ENCODE results near the gene STK24. TPM values are rescaled to one million over a fixed set of nuclear protein-coding genes. Genes with fewer than 3 reads are reported as not detected.

STK24 gene
- total RNA-seq, 1 donor from 2014 or later: 88.4 TPM

DNA sequence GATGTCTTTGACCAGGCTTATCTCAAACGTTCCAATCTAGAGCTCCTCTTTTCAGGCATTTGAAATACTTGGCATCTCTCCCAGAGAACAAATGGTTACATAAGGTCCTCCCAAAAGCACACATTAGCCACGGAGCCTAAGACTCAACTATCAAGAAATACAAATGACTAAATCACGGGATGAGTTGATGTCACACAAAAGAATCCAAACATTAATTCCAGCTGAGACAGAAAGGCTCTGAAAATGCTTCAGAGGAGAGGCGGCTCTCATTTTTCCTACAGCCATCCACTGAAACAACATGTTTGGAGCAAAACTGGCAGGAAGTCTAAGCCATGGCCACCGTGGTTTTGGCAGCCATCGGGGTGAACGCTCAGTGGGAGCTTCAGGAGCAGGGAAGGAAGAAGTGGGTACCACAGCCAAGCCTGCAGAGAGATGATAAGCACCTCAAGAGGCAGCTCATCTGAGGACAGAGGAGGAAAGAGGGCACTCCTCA is 122.5 kb downstream of the STK24 start:
- Mint-ChIP-seq H3K36me3 (peaks cover 42% of the 10 kb centered on the region), H3K27me3 (ENCODE audit: low read depth) (no peaks in the 10 kb centered on the region), H3K4me1 (peaks cover 23% of the 10 kb centered on the region), H3K9me3 (no peaks in the 10 kb centered on the region), H3K27ac (peak overlapping the region; percentile 86), H3K4me3 (no peak overlapping the region)
- no peak for DNase-seq (ENCODE audit: low spot score in 2 of 2, unreplicated experiment in 2 of 2)
- TF ChIP-seq, protein P1, sequence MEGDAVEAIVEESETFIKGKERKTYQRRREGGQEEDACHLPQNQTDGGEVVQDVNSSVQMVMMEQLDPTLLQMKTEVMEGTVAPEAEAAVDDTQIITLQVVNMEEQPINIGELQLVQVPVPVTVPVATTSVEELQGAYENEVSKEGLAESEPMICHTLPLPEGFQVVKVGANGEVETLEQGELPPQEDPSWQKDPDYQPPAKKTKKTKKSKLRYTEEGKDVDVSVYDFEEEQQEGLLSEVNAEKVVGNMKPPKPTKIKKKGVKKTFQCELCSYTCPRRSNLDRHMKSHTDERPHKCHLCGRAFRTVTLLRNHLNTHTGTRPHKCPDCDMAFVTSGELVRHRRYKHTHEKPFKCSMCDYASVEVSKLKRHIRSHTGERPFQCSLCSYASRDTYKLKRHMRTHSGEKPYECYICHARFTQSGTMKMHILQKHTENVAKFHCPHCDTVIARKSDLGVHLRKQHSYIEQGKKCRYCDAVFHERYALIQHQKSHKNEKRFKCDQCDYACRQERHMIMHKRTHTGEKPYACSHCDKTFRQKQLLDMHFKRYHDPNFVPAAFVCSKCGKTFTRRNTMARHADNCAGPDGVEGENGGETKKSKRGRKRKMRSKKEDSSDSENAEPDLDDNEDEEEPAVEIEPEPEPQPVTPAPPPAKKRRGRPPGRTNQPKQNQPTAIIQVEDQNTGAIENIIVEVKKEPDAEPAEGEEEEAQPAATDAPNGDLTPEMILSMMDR (IDR thresholded peaks at IDR 0.05; ENCODE audit: unreplicated experiment): no peak

DNA sequence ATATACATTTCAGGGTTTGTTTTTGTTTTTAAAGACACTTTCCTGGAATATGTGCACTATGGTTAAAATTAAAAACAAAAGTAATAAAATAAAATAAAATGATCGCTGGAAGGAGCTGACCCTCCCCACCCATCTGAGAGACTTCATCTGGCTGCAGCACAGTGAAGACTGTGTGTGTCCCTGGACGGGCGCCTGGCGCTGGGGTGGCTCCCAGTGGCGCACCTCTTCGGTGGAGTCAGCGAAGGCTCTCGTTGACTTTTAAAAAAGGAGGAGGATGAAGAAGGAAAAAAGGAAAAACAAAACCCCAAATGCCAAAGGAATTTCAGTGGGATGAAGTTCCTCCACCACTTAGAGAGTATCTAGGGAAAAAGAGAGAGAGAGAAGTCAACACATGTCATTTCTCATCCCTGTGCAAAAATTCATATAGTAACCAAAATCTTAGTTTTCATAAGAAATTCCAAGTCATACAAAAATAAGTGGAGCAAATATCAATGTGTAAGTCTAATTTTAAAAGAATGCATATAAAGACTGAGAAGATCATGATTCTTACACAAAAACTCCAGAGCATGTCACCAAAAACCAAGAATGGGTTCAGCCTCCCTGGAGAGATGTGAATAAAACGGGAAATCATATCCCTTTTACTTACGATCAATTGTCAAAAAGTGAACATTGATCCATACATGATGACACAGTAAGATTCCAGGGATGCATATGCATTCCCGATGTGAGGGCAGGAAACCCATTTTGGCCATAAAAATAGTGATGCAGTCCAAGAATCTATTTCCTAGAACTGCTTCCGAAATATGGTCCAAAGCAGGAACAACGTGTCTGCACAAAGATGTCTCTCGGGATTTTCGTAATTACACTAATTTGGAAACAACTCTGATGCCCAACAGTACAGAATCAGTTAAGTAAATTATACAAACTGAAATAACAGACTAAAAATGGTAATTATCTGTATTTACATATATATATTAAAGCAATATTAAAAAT is 123.8 kb downstream of the STK24 start:
- TF ChIP-seq, protein P1 (IDR thresholded peaks at IDR 0.05; ENCODE audit: unreplicated experiment): no peak
- H3K4me3 Mint-ChIP-seq: no peak overlapping the region
- peaks cover 23% of the 10 kb centered on the region for H3K4me1 Mint-ChIP-seq
- DNase-seq (ENCODE audit: low spot score in 2 of 2, unreplicated experiment in 2 of 2): no peak
- no peaks in the 10 kb centered on the region for H3K9me3 Mint-ChIP-seq
- H3K27ac Mint-ChIP-seq: peak overlapping the region; percentile 59
- H3K36me3 Mint-ChIP-seq: peaks cover 48% of the 10 kb centered on the region
- no peaks in the 10 kb centered on the region for H3K27me3 Mint-ChIP-seq (ENCODE audit: low read depth)

DNA sequence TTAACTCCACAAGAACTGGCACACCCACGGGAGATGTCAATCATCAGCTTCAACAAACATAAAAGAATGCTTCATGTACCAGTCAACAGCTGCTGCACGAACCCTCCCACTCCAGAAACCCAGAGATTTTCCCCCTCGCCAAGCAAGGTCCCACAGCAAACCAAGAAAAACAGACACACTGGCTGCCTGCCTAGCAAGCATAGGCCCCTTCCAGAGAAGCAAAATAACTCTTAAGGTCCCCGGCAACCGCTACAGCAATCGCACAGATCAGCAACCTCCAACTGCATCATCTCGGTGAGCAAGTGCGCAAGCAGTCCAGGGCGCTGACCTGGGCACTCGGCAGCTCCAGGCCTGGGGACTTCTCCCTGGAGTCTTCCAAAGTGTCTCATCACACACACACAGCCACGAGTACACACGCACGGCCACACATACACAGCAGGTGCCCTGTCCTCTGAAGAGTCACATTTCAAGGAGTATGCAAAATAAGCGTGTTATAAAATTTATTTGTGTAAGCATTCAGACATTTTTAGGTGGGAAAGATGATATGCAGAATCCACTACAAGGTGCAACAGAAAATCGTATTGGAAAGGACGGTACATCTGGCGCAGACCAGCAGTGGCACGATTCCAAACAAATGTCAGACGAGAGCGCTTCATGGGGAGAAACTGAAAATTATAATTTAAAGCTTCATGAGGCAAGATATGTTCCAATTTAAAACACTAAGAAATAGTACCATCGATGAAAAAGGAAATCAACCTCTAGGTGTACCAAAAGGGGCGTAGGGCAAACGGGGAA is 125.0 kb downstream of the STK24 start:
- Mint-ChIP-seq H3K4me1 (peaks cover 23% of the 10 kb centered on the region), H3K27ac (peak overlapping the region; percentile 57)
- DNase-seq (ENCODE audit: low spot score in 2 of 2, unreplicated experiment in 2 of 2): no peak

DNA sequence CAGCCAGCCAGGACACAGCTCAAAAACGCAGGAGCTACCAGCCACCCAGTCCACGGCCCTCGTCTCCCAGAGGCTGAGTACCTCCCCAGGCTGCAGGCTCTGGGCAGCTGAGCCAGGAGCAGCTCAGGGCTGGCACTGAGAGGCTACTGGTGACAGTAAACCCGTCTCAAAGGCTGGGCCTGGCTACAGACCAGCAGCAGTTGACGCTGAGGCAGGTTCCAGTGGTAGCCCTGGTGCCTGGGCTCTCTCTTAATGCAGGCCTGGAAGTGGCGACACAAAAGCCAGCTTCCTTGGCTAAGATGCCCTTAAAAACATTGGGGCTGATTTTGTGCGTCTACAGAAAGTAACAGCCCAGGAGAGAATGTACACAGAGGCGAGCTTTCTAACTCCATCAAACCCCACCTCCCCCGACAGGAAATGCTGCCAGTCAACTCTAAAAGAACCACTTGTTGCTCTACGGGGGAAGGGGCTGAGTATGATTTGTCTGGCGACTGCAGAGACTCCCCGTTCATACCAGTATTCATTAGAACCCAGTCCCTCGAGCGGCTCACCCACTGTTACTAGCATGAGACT is 126.3 kb downstream of the STK24 start:
- Mint-ChIP-seq H3K9me3 (no peaks in the 10 kb centered on the region), H3K4me3 (no peak overlapping the region)

More for the DNA sequence above, 125.0 kb downstream of the STK24 start:
- H3K9me3 Mint-ChIP-seq: no peaks in the 10 kb centered on the region
- no peaks in the 10 kb centered on the region for H3K27me3 Mint-ChIP-seq (ENCODE audit: low read depth)
- TF ChIP-seq, protein P1 (IDR thresholded peaks at IDR 0.05; ENCODE audit: unreplicated experiment): no peak
- peaks cover 51% of the 10 kb centered on the region for H3K36me3 Mint-ChIP-seq
- no peak overlapping the region for H3K4me3 Mint-ChIP-seq

GRCh38 chr13:98450026-98450425 is 126.9 kb downstream of the STK24 start:
- no peak overlapping the region for H3K27ac Mint-ChIP-seq
- H3K4me3 Mint-ChIP-seq: no peak overlapping the region
- TF ChIP-seq, protein P1 (IDR thresholded peaks at IDR 0.05; ENCODE audit: unreplicated experiment): no peak
- H3K9me3 Mint-ChIP-seq: no peaks in the 10 kb centered on the region
- peaks cover 22% of the 10 kb centered on the region for H3K4me1 Mint-ChIP-seq
- no peaks in the 10 kb centered on the region for H3K27me3 Mint-ChIP-seq (ENCODE audit: low read depth)
- DNase-seq (ENCODE audit: low spot score in 2 of 2, unreplicated experiment in 2 of 2): no peak
- peaks cover 41% of the 10 kb centered on the region for H3K36me3 Mint-ChIP-seq

More for the DNA sequence above, 126.3 kb downstream of the STK24 start:
- TF ChIP-seq, protein P1 (IDR thresholded peaks at IDR 0.05; ENCODE audit: unreplicated experiment): no peak
- DNase-seq (ENCODE audit: low spot score in 2 of 2, unreplicated experiment in 2 of 2): no peak
- H3K27me3 Mint-ChIP-seq (ENCODE audit: low read depth): no peaks in the 10 kb centered on the region
- H3K27ac Mint-ChIP-seq: peak overlapping the region; percentile 57
- peaks cover 45% of the 10 kb centered on the region for H3K36me3 Mint-ChIP-seq
- peaks cover 23% of the 10 kb centered on the region for H3K4me1 Mint-ChIP-seq

Data from mesothelial cell of epicardium (in vitro differentiated cells).